HepG2 (cell line): Measurements from ENCODE around the gene SMIM36. TPM values are rescaled to one million over a fixed set of nuclear protein-coding genes. Genes with fewer than 3 reads are reported as not detected.

Experiments
- FOXA1 ChIP-seq, 2 experiments: fragments of 450-650 bp in 1 of 2; sonication (generic) in 1 of 2; formaldehyde crosslinking in 1 of 2; IDR thresholded peaks; 2 replicates each; pipeline versions ENCODE4 v1.4.0 to v1.6.1; 2016 to 2020; ENCODE audit warnings: missing genetic modification reagents in 1 of 2
- HCFC1 ChIP-seq: fragments of 150-350 bp; IDR thresholded peaks from 2 replicates; pipeline ENCODE4 v1.6.1; 2014; ENCODE audit warnings: low read depth, low read length
- HOXA3 ChIP-seq: sonication (generic); formaldehyde crosslinking; IDR thresholded peaks from 2 replicates; pipeline ENCODE4 v1.5.0; 2020; ENCODE audit warnings: missing genetic modification reagents
- ISL2 ChIP-seq: sonication (generic); formaldehyde crosslinking; IDR thresholded peaks from 2 replicates; pipeline ENCODE4 v1.5.0; 2020; ENCODE audit warnings: missing genetic modification reagents
- KIAA2018 ChIP-seq: sonication (generic); formaldehyde crosslinking; IDR thresholded peaks from 2 replicates; pipeline ENCODE4 v1.5.0; 2020; ENCODE audit warnings: mild to moderate bottlenecking, missing genetic modification reagents, borderline replicate concordance
- MXI1 ChIP-seq: IDR thresholded peaks from 3 replicates; pipeline ENCODE4 v1.6.1; 2012; ENCODE audit warnings: low read depth, low read length, inconsistent platforms, borderline replicate concordance
- NFATC3 ChIP-seq: sonication (generic); formaldehyde crosslinking; IDR thresholded peaks from 2 replicates; pipeline ENCODE4 v1.5.1; 2020; ENCODE audit warnings: mild to moderate bottlenecking, missing genetic modification reagents
- POGK ChIP-seq: sonication (generic); formaldehyde crosslinking; conservative IDR thresholded peaks from 2 replicates; pipeline ENCODE4 v1.8.0; 2022; ENCODE audit warnings: mild to moderate bottlenecking, moderate library complexity, missing genetic modification reagents
- SIN3A ChIP-seq: IDR thresholded peaks from 2 replicates; pipeline ENCODE4 v1.6.1; 2011; ENCODE audit warnings: low read depth, mild to moderate bottlenecking, control low read depth, low read length, borderline replicate concordance
- SIX4 ChIP-seq: sonication (generic); formaldehyde crosslinking; IDR thresholded peaks from 2 replicates; pipeline ENCODE4 v1.4.0; 2020; ENCODE audit warnings: missing genetic modification reagents
- SRF ChIP-seq: IDR thresholded peaks from 2 replicates; pipeline ENCODE4 v1.6.1; 2011; ENCODE audit warnings: mild to moderate bottlenecking, low read depth, low read length, moderate library complexity
- TSC22D2 ChIP-seq: sonication (generic); formaldehyde crosslinking; IDR thresholded peaks from 2 replicates; pipeline ENCODE4 v1.5.1; 2020; ENCODE audit warnings: missing genetic modification reagents, mild to moderate bottlenecking, borderline replicate concordance
- ZBTB43 ChIP-seq: sonication (generic); formaldehyde crosslinking; conservative IDR thresholded peaks from 2 replicates; pipeline ENCODE4 v1.4.0; 2020; ENCODE audit warnings: missing genetic modification reagents
- ZFP41 ChIP-seq: sonication (generic); formaldehyde crosslinking; IDR thresholded peaks from 2 replicates; pipeline ENCODE4 v1.4.0; 2020; ENCODE audit warnings: mild to moderate bottlenecking, missing genetic modification reagents, borderline replicate concordance
- ZFX ChIP-seq: sonication (generic); formaldehyde crosslinking; IDR thresholded peaks from 2 replicates; pipeline ENCODE4 v1.4.0; 2020; ENCODE audit warnings: mild to moderate bottlenecking, low read depth, missing genetic modification reagents, moderate library complexity
- ZNF101 ChIP-seq: sonication (generic); formaldehyde crosslinking; IDR thresholded peaks from 2 replicates; pipeline ENCODE4 v1.4.0; 2020; ENCODE audit warnings: mild to moderate bottlenecking, low read depth, missing genetic modification reagents, borderline replicate concordance
- ZNF329 ChIP-seq: sonication (generic); formaldehyde crosslinking; IDR thresholded peaks from 2 replicates; pipeline ENCODE4 v1.9.0; 2021; ENCODE audit warnings: low read depth, mild to moderate bottlenecking, missing genetic modification reagents
- ZNF331 ChIP-seq: sonication (generic); formaldehyde crosslinking; IDR thresholded peaks from 2 replicates; pipeline ENCODE4 v1.4.0; 2020; ENCODE audit warnings: missing genetic modification reagents
- polyA plus RNA-seq, 8 experiments: library from polyadenylated mRNA; depleted of rRNA in 3 of 8; stranded (reverse) in 7 of 8; unstranded in 1 of 8; fragments of >200 nt; fragmentation: Illumina TruSeq in 4 of 8; extraction: Trizol in 4 of 8; gene quantifications; 2 replicates each; pipeline versions ENCODE4 v1.2.1 to v1.2.3, GENCODE V29; 2011 to 2016; ENCODE audit warnings: low read depth in 4 of 8, missing spikeins in 1 of 8, mixed read lengths in 1 of 8; ENCODE audit not compliant: insufficient read depth in 1 of 8
- total RNA-seq, 5 experiments: library from RNA; depleted of rRNA; stranded (reverse); fragments of >200 nt; fragmentation: Illumina TruSeq; extraction: Trizol; gene quantifications; 2 replicates each; pipeline ENCODE4 v1.2.3, GENCODE V29; 2016; ENCODE audit warnings: low read depth in 1 of 5

Gene SMIM36
- total and polyA plus RNA-seq, 2 of the 13 experiments (the other 11 are each of a cell fraction or from before 2014, with no cell fraction given), result not detected

- TF ChIP-seq TSC22D2 (CRISPR knock-in tag) (0 out of 2 replicates have a peak, but pooled peaks have one; percentile 43), ZNF329 (no peak), SRF (peak; percentile 43; the same call in 1 of the 2 replicates), MXI1 (no peak), ZBTB43 (0 out of 2 replicates have a peak, but pooled peaks have one; percentile 24), ZFX (CRISPR knock-in tag) (no peak), ZNF331 (CRISPR knock-in tag) (0 out of 2 replicates have a peak, but pooled peaks have one; percentile 50), ZNF101 (no peak), FOXA1 (IDR thresholded peaks at IDR 0.05) (no peak), FOXA1 (CRISPR knock-in tag; IDR thresholded peaks at IDR 0.05) (0 out of 2 replicates have a peak, but pooled peaks have one; percentile 21), POGK (CRISPR knock-in tag) (0 out of 2 replicates have a peak, but pooled peaks have one; percentile 20), KIAA2018 (no peak), SIX4 (CRISPR knock-in tag) (peak; percentile 39; the same call in 1 of the 2 replicates), ZFP41 (CRISPR knock-in tag) (no peak), HOXA3 (no peak), HCFC1 (no peak), SIN3A (no peak), NFATC3 (no peak), ISL2 (CRISPR knock-in tag) (peak; percentile 53; the same call in 1 of the 2 replicates)
These were observed 2.8 kb upstream of the SMIM36 start (continued) for GRCh38 chr17:55513885-55514590.
